NCI-H1417 (cell line): ENCODE data around the gene PARVA.
"Not testable (repeated sequence)": the region's sequence is repeated elsewhere in the genome, so short reads cannot be mapped to it uniquely, and the experiment has no call there.

Source experiments
- DNase-seq, 3 experiments: peaks; one replicate each; lab custom pipeline; 2025; lab: John Stamatoyannopoulos, UW

Gene PARVA

GRCh38 chr11:12503886-12504285, 126.5 kb downstream of the PARVA start:
- peak in 1 of 3 experiments; percentile 39 for DNase-seq

GRCh38 chr11:12505183-12505582, 127.8 kb downstream of the PARVA start:
- no peak for DNase-seq

- peak in 1 of 3 experiments; percentile 11 for DNase-seq
Observed at GRCh38 chr11:12506404-12506921, 129.1 kb downstream of the PARVA start.

GRCh38 chr11:12507391-12507790, 130.0 kb downstream of the PARVA start:
- DNase-seq, result no peak

GRCh38 chr11:12508151-12508751, 130.9 kb downstream of the PARVA start:
- DNase-seq, result no peak

GRCh38 chr11:12509371-12509770, 132.0 kb downstream of the PARVA start:
- no peak for DNase-seq

- DNase-seq, result no peak
Observed at GRCh38 chr11:12512132-12512531, 134.8 kb downstream of the PARVA start.

- no peak for DNase-seq
Observed at GRCh38 chr11:12512826-12513395, 135.5 kb downstream of the PARVA start.

GRCh38 chr11:12516387-12517105, 139.2 kb downstream of the PARVA start:
- DNase-seq, result no peak

- no peak for DNase-seq
Observed at GRCh38 chr11:12517306-12517705, 139.9 kb downstream of the PARVA start.

- DNase-seq, result no peak
Observed at GRCh38 chr11:12517741-12518140, 140.4 kb downstream of the PARVA start.

GRCh38 chr11:12518606-12519385, 141.4 kb downstream of the PARVA start:
- peak in 1 of 3 experiments; percentile 19 for DNase-seq

- DNase-seq, result no peak
Observed at GRCh38 chr11:12520054-12520453, 142.7 kb downstream of the PARVA start.

- DNase-seq, result not testable (repeated sequence)
Observed at GRCh38 chr11:12520576-12520975, 143.2 kb downstream of the PARVA start.

GRCh38 chr11:12523180-12523924, 146.0 kb downstream of the PARVA start:
- no peak for DNase-seq

GRCh38 chr11:12524865-12525264, 147.5 kb downstream of the PARVA start:
- DNase-seq, result no peak

GRCh38 chr11:12525466-12526055, 148.2 kb downstream of the PARVA start:
- DNase-seq, result no peak

- DNase-seq, result no peak
Observed at GRCh38 chr11:12526789-12527188, 149.4 kb downstream of the PARVA start.

- no peak for DNase-seq
Observed at GRCh38 chr11:12528487-12528886, 151.1 kb downstream of the PARVA start.

- DNase-seq, result no peak
Observed at GRCh38 chr11:12529041-12529440, 151.7 kb downstream of the PARVA start.

- no peak for DNase-seq
Observed at GRCh38 chr11:12529793-12530192, 152.4 kb downstream of the PARVA start.
